MCF 10A (cell line): Measurements from ENCODE around the gene ZNF652. TPM values are rescaled to one million over a fixed set of nuclear protein-coding genes. Genes with fewer than 3 reads are reported as not detected.

Experiments
- BruUV-seq: library from RNA; stranded (reverse); fragments of 400-500 nt; replicated peaks from 2 replicates; lab custom pipeline; 2021; lab: Mats Ljungman, UMichigan
- CTCF ChIA-PET: fragments of 300-600 bp; sonication (Branson Sonifier 250); formaldehyde crosslinking; extraction: SDS; loops from one replicate; lab custom pipeline; 2021; ENCODE audit warnings: antibody characterized with exemption, inconsistent platforms; lab: Yijun Ruan, JAX
- POLR2A ChIA-PET: fragments of 300-600, 350-650 bp; sonication (Branson Sonifier 250); formaldehyde crosslinking; extraction: SDS; loops from one replicate; lab custom pipeline; 2020; ENCODE audit warnings: antibody characterized with exemption, inconsistent platforms; lab: Yijun Ruan, JAX
- DNase-seq: peaks from one replicate; pipeline ENCODE4 v3.0.0-alpha.2; 2018; ENCODE audit not compliant: unreplicated experiment
- H3K27ac Mint-ChIP-seq: one replicate; pipeline ENCODE4 v1.8.0; 2022; ENCODE audit warnings: mild to moderate bottlenecking, low read depth, mixed read lengths; ENCODE audit not compliant: unreplicated experiment
- H3K27me3 Mint-ChIP-seq: one replicate; pipeline ENCODE4 v1.8.0; 2022; ENCODE audit warnings: mixed read lengths; ENCODE audit not compliant: insufficient read depth, unreplicated experiment
- H3K36me3 Mint-ChIP-seq: one replicate; pipeline ENCODE4 v1.8.0; 2022; ENCODE audit warnings: mild to moderate bottlenecking, moderate library complexity, mixed read lengths; ENCODE audit not compliant: insufficient read depth, unreplicated experiment
- H3K4me1 Mint-ChIP-seq: one replicate; pipeline ENCODE4 v1.8.0; 2022; ENCODE audit warnings: mixed read lengths; ENCODE audit not compliant: insufficient read depth, unreplicated experiment
- H3K4me3 Mint-ChIP-seq: one replicate; pipeline ENCODE4 v1.8.0; 2022; ENCODE audit warnings: mild to moderate bottlenecking, moderate library complexity, mixed read lengths; ENCODE audit not compliant: unreplicated experiment
- H3K9me3 Mint-ChIP-seq: one replicate; pipeline ENCODE4 v1.8.0; 2022; ENCODE audit warnings: mixed read lengths; ENCODE audit not compliant: unreplicated experiment
- CTCF ChIP-seq: fragments of 200-600 bp; IDR thresholded peaks from one replicate; pipeline ENCODE4 v1.8.0; 2022; ENCODE audit warnings: antibody characterized with exemption, mild to moderate bottlenecking; ENCODE audit not compliant: unreplicated experiment
- intact Hi-C: fragments of 100-400 bp; cut with micrococcal nuclease; formaldehyde crosslinking; loops from 2 replicates; pipeline ENCODE4 v1.14.1; 2022
- total RNA-seq: library from RNA; stranded (reverse); gene quantifications from 2 replicates; pipeline ENCODE4 v1.2.3, GENCODE V29; 2022

The ZNF652 gene
- total RNA-seq, 1 experiment from 2014 or later: 18.8 TPM

DNA sequence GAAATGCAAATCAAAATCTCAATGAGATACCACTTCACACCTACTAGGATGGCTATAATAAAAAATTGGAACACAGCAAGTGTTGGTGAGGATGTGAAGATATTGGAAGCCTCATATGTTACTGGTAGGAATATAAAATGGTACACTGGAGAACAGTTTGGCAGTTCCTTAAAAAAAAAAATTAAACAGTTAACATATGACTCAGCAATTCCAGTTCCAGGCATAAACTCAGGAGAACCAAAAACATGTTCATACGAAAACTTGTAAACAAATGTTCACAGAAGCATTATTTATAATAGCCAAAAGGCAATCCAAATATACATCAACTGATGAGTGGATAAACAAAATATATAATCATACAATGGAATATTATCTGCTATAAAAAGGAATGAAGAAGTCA lies 28.2 kb downstream of the ZNF652 start:
- no peak for TF ChIP-seq CTCF
- Mint-ChIP-seq H3K4me3 (no peak overlapping the region), H3K4me1 (peaks cover 11% of the 10 kb centered on the region), H3K36me3 (no peaks in the 10 kb centered on the region), H3K27ac (no peak overlapping the region), H3K27me3 (no peaks in the 10 kb centered on the region), H3K9me3 (no peaks in the 10 kb centered on the region)
- CTCF ChIA-PET: no interaction called here
- intact Hi-C loops: no loop called here
- POLR2A ChIA-PET: no interaction called here
- DNase-seq: no peak
- no TSS peak for BruUV-seq

GRCh38 chr17:49327835-49328784 lies 33.9 kb downstream of the ZNF652 start:
- no peak overlapping the region for H3K27ac Mint-ChIP-seq

GRCh38 chr17:49325980-49326379 lies 36.1 kb downstream of the ZNF652 start:
- Mint-ChIP-seq H3K9me3 (no peaks in the 10 kb centered on the region), H3K4me3 (no peak overlapping the region), H3K27ac (no peak overlapping the region), H3K4me1 (peaks cover 6% of the 10 kb centered on the region), H3K27me3 (no peaks in the 10 kb centered on the region), H3K36me3 (no peaks in the 10 kb centered on the region)
- TF ChIP-seq CTCF: no peak
- ChIA-PET POLR2A (no interaction called here), CTCF (interaction anchor here (0.9 to 1.6 kb wide), 2 partner anchors 43 to 68 kb away, joined by 3 to 5 read pairs; no protein-coding TSS in a partner anchor)
- no peak for DNase-seq
- intact Hi-C loops: no loop called here
- no TSS peak for BruUV-seq

More at GRCh38 chr17:49327835-49328784, 33.9 kb downstream of the ZNF652 start:
- Mint-ChIP-seq H3K4me1 (peaks cover 6% of the 10 kb centered on the region), H3K27me3 (no peaks in the 10 kb centered on the region), H3K4me3 (no peak overlapping the region), H3K36me3 (no peaks in the 10 kb centered on the region), H3K9me3 (no peaks in the 10 kb centered on the region)
- ChIA-PET CTCF (no interaction called here), POLR2A (interaction anchor here (0.6 to 2.3 kb wide), 4 partner anchors 11 to 41 kb away, joined by 3 to 13 read pairs (median 5); no protein-coding TSS in a partner anchor)
- intact Hi-C loops: no loop called here
- TF ChIP-seq CTCF: no peak
- DNase-seq: no peak
- BruUV-seq: no TSS peak

DNA sequence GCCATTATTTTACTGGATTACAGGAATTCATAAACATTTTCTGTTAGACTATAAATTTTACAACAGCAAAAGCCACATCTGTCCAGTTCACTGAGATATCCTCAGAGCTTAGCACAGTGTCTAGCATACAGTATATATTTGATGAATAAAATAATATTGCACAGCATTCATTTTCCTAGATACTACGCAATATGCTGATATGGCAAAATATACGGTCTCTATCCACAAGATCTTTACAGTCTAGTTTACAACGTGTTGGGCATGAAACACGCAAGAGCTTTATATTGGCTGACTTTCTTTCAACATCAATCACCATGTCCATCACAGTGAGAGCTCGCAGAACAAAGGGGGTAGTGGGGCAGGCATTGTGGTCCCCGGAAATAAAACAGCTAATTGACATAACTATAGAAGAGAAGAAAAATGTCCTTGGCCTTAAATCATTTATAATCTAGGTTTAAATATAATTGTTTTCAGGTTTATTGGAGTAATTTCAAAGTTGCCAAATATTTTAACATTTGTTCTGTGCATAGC lies 43.5 kb downstream of the ZNF652 start:
- POLR2A ChIA-PET: interaction anchor here (3.1 to 3.7 kb wide), 2 partner anchors 10 to 44 kb away, joined by 13 to 21 read pairs; partner anchors contain the start of gene ZNF652
- peaks cover 17% of the 10 kb centered on the region for H3K4me1 Mint-ChIP-seq
- intact Hi-C loops: loop anchor here (10.0 kb wide), 1 partner anchor 46 kb away; the partner anchor contains the start of gene ZNF652
- no peak overlapping the region for H3K27ac Mint-ChIP-seq
- no peak for DNase-seq
- TF ChIP-seq CTCF: no peak
- H3K36me3 Mint-ChIP-seq: no peaks in the 10 kb centered on the region
- no TSS peak for BruUV-seq
- no peaks in the 10 kb centered on the region for H3K27me3 Mint-ChIP-seq
- H3K9me3 Mint-ChIP-seq: no peaks in the 10 kb centered on the region
- H3K4me3 Mint-ChIP-seq: no peak overlapping the region
- CTCF ChIA-PET: interaction anchor here (0.6 to 1.8 kb wide), 9 partner anchors 19 to 237 kb away, joined by 3 to 5 read pairs (median 4); no protein-coding TSS in a partner anchor
